ENCODE measurements around the gene ANO10.
"Not testable (repeated sequence)": the region's sequence is repeated elsewhere in the genome, so short reads cannot be mapped to it uniquely, and the experiment has no call there.

The ANO10 gene

GRCh38 chr3:43492932-43493331 lies 128.9 kb downstream of the ANO10 start:
- H3K4me3 ChIP-seq (ENCODE audit: control insufficient read depth in 1 of 7, extremely low read depth in 1 of 7, insufficient read depth in 4 of 7, low read depth in 2 of 7, low read length in 6 of 7); H3K9me3 ChIP-seq (ENCODE audit: control extremely low read depth in 1 of 5, control insufficient read depth in 4 of 5, insufficient read depth in 2 of 5, low read depth in 1 of 5, low read length in 4 of 5); H3K27me3 ChIP-seq (replicated peaks in 2 of 5; ENCODE audit: control insufficient read depth in 4 of 5, insufficient read depth in 5 of 5, low read length in 4 of 5); POLR2A ChIA-PET; H3K36me3 ChIP-seq (ENCODE audit: control insufficient read depth in 4 of 4, insufficient read depth in 4 of 4, low read length in 3 of 4); DNase-seq; CTCF ChIA-PET; H3K27ac ChIP-seq (ENCODE audit: insufficient read depth in 1 of 2, low read depth in 1 of 2, low read length in 2 of 2, poor library complexity in 1 of 2, severe bottlenecking in 2 of 2); H3K4me1 ChIP-seq (ENCODE audit: control extremely low read depth in 1 of 4, control insufficient read depth in 4 of 4, insufficient read depth in 4 of 4, low read length in 3 of 4): not testable (repeated sequence)
- 100% methylated on average over 2 of the region's 4 CpGs for WGBS (ENCODE audit: insufficient coverage)

DNA sequence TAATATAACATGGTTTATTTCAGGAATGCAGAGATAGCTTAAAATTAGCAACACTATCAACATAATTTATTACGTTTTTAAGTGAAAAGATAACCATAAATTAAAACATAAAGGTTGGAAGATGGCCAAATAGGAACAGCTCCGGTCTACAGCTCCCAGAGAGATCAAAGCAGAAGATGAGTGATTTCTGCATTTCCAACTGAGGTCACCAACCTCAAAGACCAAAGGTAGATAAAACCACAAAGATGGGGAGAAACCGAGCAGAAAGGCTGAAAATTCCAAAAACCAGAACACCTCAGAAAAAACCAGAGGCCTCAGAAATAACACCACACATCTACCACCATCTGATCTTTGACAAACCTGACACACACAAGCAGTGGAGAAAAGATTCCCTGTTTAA lies 130.0 kb downstream of the ANO10 start:
- H3K9me3 ChIP-seq (ENCODE audit: control extremely low read depth in 1 of 5, control insufficient read depth in 4 of 5, insufficient read depth in 2 of 5, low read depth in 1 of 5, low read length in 4 of 5); H3K27me3 ChIP-seq (replicated peaks in 2 of 5; ENCODE audit: control insufficient read depth in 4 of 5, insufficient read depth in 5 of 5, low read length in 4 of 5); H3K36me3 ChIP-seq (ENCODE audit: control insufficient read depth in 4 of 4, insufficient read depth in 4 of 4, low read length in 3 of 4); DNase-seq; H3K27ac ChIP-seq (ENCODE audit: insufficient read depth in 1 of 2, low read depth in 1 of 2, low read length in 2 of 2, poor library complexity in 1 of 2, severe bottlenecking in 2 of 2); CTCF ChIA-PET; H3K4me1 ChIP-seq (ENCODE audit: control extremely low read depth in 1 of 4, control insufficient read depth in 4 of 4, insufficient read depth in 4 of 4, low read length in 3 of 4); H3K4me3 ChIP-seq (ENCODE audit: control insufficient read depth in 1 of 7, extremely low read depth in 1 of 7, insufficient read depth in 4 of 7, low read depth in 2 of 7, low read length in 6 of 7): not testable (repeated sequence)
- WGBS (ENCODE audit: insufficient coverage): no CpG with 5 or more reads among the region's 3 CpGs
- POLR2A ChIA-PET: interaction anchor here (0.7 kb wide), 1 partner anchor 719 kb away, joined by 4 read pairs; no protein-coding TSS in a partner anchor

DNA sequence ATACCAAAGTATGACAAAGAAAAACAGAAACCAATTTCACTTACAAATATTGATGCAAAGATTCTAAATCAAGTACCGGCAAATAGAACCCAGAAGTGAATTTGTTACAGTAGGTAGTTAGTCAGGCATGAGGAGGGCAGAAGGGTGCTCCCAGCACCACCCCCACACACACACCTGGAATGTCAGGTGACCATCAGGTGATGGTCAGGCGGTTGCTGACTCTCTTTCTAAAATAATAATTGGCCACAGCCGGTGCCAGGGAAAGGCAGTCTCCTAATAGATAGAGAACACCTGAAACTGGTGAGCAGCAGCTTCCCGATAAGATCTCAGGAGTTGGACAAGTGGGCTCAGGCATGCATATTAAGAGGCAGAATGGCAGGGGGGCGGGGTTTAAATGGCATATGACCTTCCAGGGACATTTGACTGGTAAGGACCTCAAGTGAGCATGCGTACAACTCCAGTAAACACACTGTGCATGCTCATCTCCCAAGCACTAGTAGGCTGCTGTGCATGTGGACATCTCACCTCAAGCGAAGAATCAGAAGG lies 131.1 kb downstream of the ANO10 start:
- ChIA-PET CTCF (no interaction called here), POLR2A (no interaction called here)
- Histone ChIP-seq H3K4me1 (ENCODE audit: control extremely low read depth in 1 of 4, control insufficient read depth in 4 of 4, insufficient read depth in 4 of 4, low read length in 3 of 4) (peaks cover 0 to 4% (median 3%) of the 10 kb centered on the region in 4 experiments), H3K27ac (ENCODE audit: insufficient read depth in 1 of 2, low read depth in 1 of 2, low read length in 2 of 2, poor library complexity in 1 of 2, severe bottlenecking in 2 of 2) (no peak overlapping the region), H3K27me3 (replicated peaks in 2 of 5; ENCODE audit: control insufficient read depth in 4 of 5, insufficient read depth in 5 of 5, low read length in 4 of 5) (no peaks in the 10 kb centered on the region), H3K4me3 (ENCODE audit: control insufficient read depth in 1 of 7, extremely low read depth in 1 of 7, insufficient read depth in 4 of 7, low read depth in 2 of 7, low read length in 6 of 7) (no peak overlapping the region), H3K36me3 (ENCODE audit: control insufficient read depth in 4 of 4, insufficient read depth in 4 of 4, low read length in 3 of 4) (no peaks in the 10 kb centered on the region), H3K9me3 (ENCODE audit: control extremely low read depth in 1 of 5, control insufficient read depth in 4 of 5, insufficient read depth in 2 of 5, low read depth in 1 of 5, low read length in 4 of 5) (no peaks in the 10 kb centered on the region)
- DNase-seq: no peak
- 100% methylated on average over 4 of the region's 7 CpGs for WGBS (ENCODE audit: insufficient coverage)

DNA sequence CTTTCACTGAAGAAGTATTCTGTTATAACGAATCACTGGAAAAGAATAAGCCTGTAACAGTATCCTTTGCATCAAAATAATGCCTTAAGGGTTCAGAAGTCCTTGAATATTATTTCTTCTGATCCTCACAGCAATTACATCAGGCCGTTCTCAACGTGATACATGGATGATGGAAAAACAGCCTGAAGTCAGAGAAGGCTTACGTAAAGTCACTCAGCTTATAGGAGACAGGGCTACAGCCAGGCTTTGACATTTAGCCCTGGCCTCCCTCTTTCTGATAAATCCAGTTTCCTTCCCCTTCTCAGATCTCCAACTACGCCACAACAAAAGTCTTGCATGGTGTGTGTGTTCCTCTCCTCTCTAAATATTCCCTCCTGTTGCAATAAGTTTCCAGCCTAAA lies 131.9 kb downstream of the ANO10 start:
- POLR2A ChIA-PET: no interaction called here
- H3K4me1 ChIP-seq (ENCODE audit: control extremely low read depth in 1 of 4, control insufficient read depth in 4 of 4, insufficient read depth in 4 of 4, low read length in 3 of 4): peaks cover 0 to 4% (median 3%) of the 10 kb centered on the region in 4 experiments
- 41% methylated on average over 5 of the region's 5 CpGs for WGBS (ENCODE audit: insufficient coverage)
- no peaks in the 10 kb centered on the region for H3K27me3 ChIP-seq (replicated peaks in 2 of 5; ENCODE audit: control insufficient read depth in 4 of 5, insufficient read depth in 5 of 5, low read length in 4 of 5)
- CTCF ChIA-PET: no interaction called here
- H3K27ac ChIP-seq (ENCODE audit: insufficient read depth in 1 of 2, low read depth in 1 of 2, low read length in 2 of 2, poor library complexity in 1 of 2, severe bottlenecking in 2 of 2): no peak overlapping the region
- DNase-seq: peak in 2 of 3 donors; percentile 13 to 26
- no peaks in the 10 kb centered on the region for H3K36me3 ChIP-seq (ENCODE audit: control insufficient read depth in 4 of 4, insufficient read depth in 4 of 4, low read length in 3 of 4)
- no peak overlapping the region for H3K4me3 ChIP-seq (ENCODE audit: control insufficient read depth in 1 of 7, extremely low read depth in 1 of 7, insufficient read depth in 4 of 7, low read depth in 2 of 7, low read length in 6 of 7)
- no peaks in the 10 kb centered on the region for H3K9me3 ChIP-seq (ENCODE audit: control extremely low read depth in 1 of 5, control insufficient read depth in 4 of 5, insufficient read depth in 2 of 5, low read depth in 1 of 5, low read length in 4 of 5)

GRCh38 chr3:43485931-43486330 lies 135.9 kb downstream of the ANO10 start:
- Histone ChIP-seq H3K4me3 (ENCODE audit: control insufficient read depth in 1 of 7, extremely low read depth in 1 of 7, insufficient read depth in 4 of 7, low read depth in 2 of 7, low read length in 6 of 7) (no peak overlapping the region), H3K36me3 (ENCODE audit: control insufficient read depth in 4 of 4, insufficient read depth in 4 of 4, low read length in 3 of 4) (no peaks in the 10 kb centered on the region), H3K9me3 (ENCODE audit: control extremely low read depth in 1 of 5, control insufficient read depth in 4 of 5, insufficient read depth in 2 of 5, low read depth in 1 of 5, low read length in 4 of 5) (no peaks in the 10 kb centered on the region), H3K27ac (ENCODE audit: insufficient read depth in 1 of 2, low read depth in 1 of 2, low read length in 2 of 2, poor library complexity in 1 of 2, severe bottlenecking in 2 of 2) (no peak overlapping the region), H3K4me1 (ENCODE audit: control extremely low read depth in 1 of 4, control insufficient read depth in 4 of 4, insufficient read depth in 4 of 4, low read length in 3 of 4) (peaks cover 0 to 4% (median 3%) of the 10 kb centered on the region in 4 experiments), H3K27me3 (replicated peaks in 2 of 5; ENCODE audit: control insufficient read depth in 4 of 5, insufficient read depth in 5 of 5, low read length in 4 of 5) (no peaks in the 10 kb centered on the region)
- no peak for DNase-seq
- ChIA-PET POLR2A (no interaction called here), CTCF (interaction anchor here (1.5 kb wide), 1 partner anchor 17 kb away, joined by 4 read pairs; no protein-coding TSS in a partner anchor)
- no CpG with 5 or more reads among the region's 1 CpG for WGBS (ENCODE audit: insufficient coverage)

- CTCF ChIA-PET: interaction anchor here (1.5 kb wide), 1 partner anchor 18 kb away, joined by 4 read pairs; no protein-coding TSS in a partner anchor
- WGBS (ENCODE audit: insufficient coverage): 97% methylated on average over 25 of the region's 29 CpGs
- Histone ChIP-seq H3K4me1 (ENCODE audit: control extremely low read depth in 1 of 4, control insufficient read depth in 4 of 4, insufficient read depth in 4 of 4, low read length in 3 of 4) (peaks cover 0 to 3% (median 3%) of the 10 kb centered on the region in 4 experiments), H3K27ac (ENCODE audit: insufficient read depth in 1 of 2, low read depth in 1 of 2, low read length in 2 of 2, poor library complexity in 1 of 2, severe bottlenecking in 2 of 2) (no peak overlapping the region), H3K4me3 (ENCODE audit: control insufficient read depth in 1 of 7, extremely low read depth in 1 of 7, insufficient read depth in 4 of 7, low read depth in 2 of 7, low read length in 6 of 7) (no peak overlapping the region), H3K27me3 (replicated peaks in 2 of 5; ENCODE audit: control insufficient read depth in 4 of 5, insufficient read depth in 5 of 5, low read length in 4 of 5) (no peaks in the 10 kb centered on the region), H3K9me3 (ENCODE audit: control extremely low read depth in 1 of 5, control insufficient read depth in 4 of 5, insufficient read depth in 2 of 5, low read depth in 1 of 5, low read length in 4 of 5) (no peaks in the 10 kb centered on the region), H3K36me3 (ENCODE audit: control insufficient read depth in 4 of 4, insufficient read depth in 4 of 4, low read length in 3 of 4) (no peaks in the 10 kb centered on the region)
- POLR2A ChIA-PET: no interaction called here
- DNase-seq: no peak
Measured at GRCh38 chr3:43484926-43485488, 136.8 kb downstream of the ANO10 start.

- H3K36me3 ChIP-seq (ENCODE audit: control insufficient read depth in 4 of 4, insufficient read depth in 4 of 4, low read length in 3 of 4): no peaks in the 10 kb centered on the region
- no peak overlapping the region for H3K27ac ChIP-seq (ENCODE audit: insufficient read depth in 1 of 2, low read depth in 1 of 2, low read length in 2 of 2, poor library complexity in 1 of 2, severe bottlenecking in 2 of 2)
- no peaks in the 10 kb centered on the region for H3K9me3 ChIP-seq (ENCODE audit: control extremely low read depth in 1 of 5, control insufficient read depth in 4 of 5, insufficient read depth in 2 of 5, low read depth in 1 of 5, low read length in 4 of 5)
- CTCF ChIA-PET: no interaction called here
- no peak for DNase-seq
- POLR2A ChIA-PET: interaction anchor here (0.7 kb wide), 1 partner anchor 262 kb away, joined by 3 read pairs; no protein-coding TSS in a partner anchor
- no peaks in the 10 kb centered on the region for H3K27me3 ChIP-seq (replicated peaks in 2 of 5; ENCODE audit: control insufficient read depth in 4 of 5, insufficient read depth in 5 of 5, low read length in 4 of 5)
- peaks cover 0 to 2% (median 0%) of the 10 kb centered on the region in 4 experiments for H3K4me1 ChIP-seq (ENCODE audit: control extremely low read depth in 1 of 4, control insufficient read depth in 4 of 4, insufficient read depth in 4 of 4, low read length in 3 of 4)
- H3K4me3 ChIP-seq (ENCODE audit: control insufficient read depth in 1 of 7, extremely low read depth in 1 of 7, insufficient read depth in 4 of 7, low read depth in 2 of 7, low read length in 6 of 7): no peak overlapping the region
Measured at GRCh38 chr3:43481375-43481774, 140.4 kb downstream of the ANO10 start.
